Measurements from ENCODE around the gene DNAJB2.
A peak's percentile ranks its signal among the peaks of the same experiment; 100 is the strongest.
"Not testable (repeated sequence)": the region's sequence is repeated elsewhere in the genome, so short reads cannot be mapped to it uniquely, and the experiment has no call there.

Gene DNAJB2

DNA sequence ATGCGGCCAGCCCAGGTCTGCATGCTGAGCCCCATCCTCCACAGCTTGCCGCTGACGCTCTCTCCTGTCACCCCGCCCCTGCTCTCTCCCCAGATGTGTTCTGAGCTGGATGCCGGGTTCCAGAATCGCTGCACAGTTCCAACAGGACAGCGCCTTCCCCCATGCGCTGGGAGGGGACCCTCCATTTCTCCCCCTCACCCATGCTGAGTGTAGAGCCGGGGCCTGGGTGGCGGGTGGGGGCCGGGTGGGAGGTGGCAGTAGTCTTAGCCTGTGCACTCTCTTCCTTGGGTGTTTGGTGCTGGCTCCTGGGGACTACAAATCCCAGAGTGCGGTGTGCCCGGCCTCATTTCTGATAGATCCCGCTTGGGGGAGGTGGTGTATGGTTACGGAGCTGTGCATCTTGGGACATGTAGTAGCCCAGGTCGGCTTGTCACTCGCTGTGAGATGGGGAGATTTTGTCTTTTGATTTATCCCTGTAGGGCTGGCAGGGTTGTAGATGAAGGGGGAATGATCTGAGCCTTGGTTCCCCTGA, 6.8 kb downstream of the DNAJB2 start:
- no peak for DNase-seq

DNA sequence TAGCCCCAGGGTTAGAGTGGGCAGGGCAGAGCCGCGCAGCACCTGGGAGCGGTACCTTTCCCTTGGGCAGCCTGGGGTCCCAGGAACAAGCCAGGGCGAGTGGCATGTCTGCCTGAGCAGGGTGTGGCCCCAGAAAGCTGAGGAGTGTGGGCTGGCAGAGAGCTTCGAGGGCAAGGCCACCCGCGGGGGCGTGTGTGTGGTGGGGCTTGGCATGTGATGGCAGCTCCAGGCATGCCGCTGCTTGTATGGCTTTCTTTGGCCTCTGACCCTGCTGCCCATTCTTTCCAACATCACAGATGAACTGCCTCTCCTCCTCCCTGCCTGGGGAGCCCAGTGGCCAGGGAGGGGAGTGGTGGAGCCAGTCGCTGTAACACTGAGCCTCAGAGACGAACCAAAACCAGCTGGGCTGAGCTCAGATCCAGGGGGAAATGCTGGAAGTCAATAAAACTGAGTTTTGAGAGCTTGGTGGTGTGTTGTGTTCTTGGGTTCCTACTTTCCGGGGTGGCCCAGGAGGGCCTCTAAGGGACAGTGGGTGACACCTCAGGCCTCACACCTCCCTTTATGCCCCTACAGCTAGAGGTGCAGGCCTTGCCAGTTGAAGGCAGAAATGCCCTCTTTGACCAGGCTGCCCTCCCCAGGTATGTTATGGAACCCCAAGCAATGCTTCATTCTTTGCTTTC, 7.4 kb downstream of the DNAJB2 start:
- peak in 1 of 4 experiments; percentile 27 for DNase-seq

- not testable (repeated sequence) for DNase-seq
Observed at GRCh38 chr2:219287116-219287440, 7.9 kb downstream of the DNAJB2 start.

DNA sequence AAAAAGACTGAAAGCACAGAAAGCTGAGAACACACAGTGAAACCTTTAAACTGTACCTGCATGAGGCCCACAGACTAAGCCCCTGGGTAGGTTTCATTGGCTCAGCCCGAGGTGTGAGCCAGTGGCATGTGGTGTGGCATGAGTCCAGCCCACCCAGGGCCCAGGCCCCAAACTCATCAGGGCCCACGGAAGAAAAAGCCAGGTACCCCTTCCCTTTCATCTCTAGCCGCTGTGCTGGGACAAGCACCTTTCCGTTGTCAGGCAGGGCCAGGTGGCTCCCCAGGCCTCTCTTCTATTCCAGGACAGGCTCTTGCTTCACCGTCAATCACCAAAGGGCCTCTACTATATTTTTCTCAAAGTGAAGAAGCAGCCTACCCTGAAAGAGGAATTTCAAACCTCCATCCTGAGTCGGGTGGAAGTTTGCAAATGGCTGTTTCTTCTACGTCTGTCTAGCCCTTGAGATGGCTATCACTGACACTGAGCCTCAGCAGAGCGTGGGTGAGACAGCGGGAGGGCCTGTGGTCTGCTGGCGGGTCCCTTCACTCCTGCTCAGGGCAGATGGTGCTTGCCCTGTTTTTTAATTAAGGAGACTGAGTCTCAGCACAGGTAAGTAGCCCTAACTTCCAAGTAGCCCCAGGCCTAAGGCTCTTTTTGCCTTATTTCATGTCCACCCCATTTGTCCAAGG, 8.6 kb downstream of the DNAJB2 start:
- DNase-seq = no peak

DNA sequence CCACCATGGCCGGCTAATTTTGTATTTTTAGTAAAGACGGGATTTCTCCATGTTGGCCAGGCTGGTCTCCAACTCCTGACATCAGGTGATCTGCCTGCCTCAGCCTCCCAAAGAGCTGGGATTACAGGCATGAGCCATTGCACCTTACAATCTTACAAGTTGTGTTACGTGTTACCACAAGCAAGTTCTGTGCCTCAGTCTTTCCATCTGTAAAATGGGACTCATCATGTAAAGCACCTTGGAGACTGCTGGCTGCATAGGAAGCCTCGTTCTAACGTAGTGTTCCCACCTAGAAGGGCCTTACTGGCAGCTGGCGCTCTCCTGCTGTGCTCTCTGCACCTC, 10.0 kb downstream of the DNAJB2 start:
- DNase-seq = no peak

DNA sequence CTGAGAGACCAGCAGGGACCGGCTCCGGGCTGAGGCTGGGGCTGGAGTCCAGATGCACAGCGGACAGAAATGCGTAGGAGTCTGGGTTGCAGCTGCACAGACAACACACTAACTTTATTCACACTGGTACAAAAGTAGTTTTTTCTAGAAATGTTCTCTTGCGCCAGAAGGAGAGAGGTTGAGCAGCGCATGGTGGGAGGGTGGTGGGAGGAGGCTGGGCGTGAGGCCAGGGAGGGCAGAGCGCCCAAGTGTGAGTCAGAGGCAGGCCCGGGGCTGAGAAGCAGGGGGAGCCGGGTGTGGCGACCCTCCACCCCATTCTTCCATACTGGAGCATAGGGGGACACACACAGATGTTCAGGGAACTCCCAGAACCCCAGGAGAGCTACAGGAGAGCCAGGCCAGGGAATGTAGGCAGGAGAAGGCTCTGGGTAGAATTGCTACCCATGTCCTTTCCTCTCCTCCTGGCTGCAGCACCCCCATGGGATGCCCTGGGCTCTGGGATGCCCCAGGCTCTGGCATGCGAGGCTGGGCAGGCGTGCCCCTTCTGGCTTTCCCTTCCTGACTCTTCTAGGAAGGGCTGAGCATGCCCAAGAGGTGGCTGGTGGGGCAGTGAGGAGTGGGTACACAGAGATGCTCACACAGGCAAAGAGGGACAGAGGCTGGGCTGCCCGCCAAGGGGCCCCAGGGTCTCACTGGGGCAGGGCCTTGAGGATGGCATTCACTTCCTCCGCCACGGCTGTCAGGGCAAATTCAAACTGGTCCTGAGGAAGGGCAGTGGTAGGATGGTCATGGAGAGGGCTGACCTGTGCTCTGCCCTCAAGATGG, 10.6 kb downstream of the DNAJB2 start:
- peak in 3 of 4 experiments; percentile 35 to 59 (median 45) for DNase-seq

DNA sequence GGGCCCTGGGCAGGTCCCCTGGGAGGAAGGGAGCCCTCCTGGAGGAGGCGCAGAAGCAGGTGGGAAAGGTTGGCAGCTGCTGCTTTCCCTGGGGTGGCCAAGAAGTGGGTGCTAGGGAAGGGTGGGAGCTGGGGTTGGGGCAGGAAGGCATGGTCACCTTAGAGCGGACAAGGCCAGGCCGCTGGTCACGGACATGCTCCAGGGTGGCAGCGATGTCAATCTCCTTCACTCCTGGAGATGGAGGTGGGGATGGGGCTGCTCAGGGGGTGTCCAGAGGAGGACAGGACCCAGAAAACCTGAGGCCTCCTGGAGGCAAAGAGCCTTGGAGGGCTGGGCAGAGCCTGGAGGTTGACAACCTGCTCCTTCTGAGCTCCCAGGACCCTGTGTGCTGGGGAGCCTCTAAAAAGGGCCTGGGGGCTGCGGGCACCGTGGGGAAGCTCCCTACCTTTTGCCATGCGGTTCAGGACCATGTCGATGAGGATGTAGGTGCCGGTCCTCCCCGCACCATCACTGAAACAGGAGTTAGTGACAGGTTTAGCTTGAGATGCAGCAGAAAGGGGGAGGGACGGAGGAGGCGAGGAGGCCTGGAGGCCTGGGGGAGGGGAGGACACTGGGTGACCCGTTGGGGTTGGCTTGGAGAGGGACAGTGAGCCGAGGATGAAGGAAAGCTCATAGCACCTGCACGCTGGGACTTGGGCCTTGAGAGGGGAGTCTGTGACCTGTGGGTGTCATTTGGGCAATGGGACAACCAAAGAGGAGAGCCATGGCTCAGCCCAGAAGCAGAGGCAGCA, 11.4 kb downstream of the DNAJB2 start:
- no peak for DNase-seq

DNA sequence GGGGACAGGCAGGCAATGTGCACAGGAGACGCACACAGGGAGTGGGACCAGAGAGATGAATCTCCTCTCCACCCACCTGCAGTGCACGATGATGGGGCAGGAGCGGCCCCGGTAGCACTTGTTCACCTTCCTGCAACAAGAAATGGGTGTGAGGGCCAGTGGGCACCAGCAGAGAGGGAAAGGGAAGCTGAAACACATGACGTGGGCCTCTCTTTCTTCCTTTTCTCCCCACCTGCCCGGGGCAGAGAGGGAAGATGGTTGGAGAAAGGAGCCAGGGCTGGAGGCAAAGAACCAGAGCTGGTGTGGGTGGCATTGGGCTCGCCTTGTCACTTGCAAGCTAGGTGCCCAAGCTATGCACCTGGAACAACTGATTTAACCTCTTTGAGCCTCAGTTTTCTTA, 12.2 kb downstream of the DNAJB2 start:
- no peak for DNase-seq

DNA sequence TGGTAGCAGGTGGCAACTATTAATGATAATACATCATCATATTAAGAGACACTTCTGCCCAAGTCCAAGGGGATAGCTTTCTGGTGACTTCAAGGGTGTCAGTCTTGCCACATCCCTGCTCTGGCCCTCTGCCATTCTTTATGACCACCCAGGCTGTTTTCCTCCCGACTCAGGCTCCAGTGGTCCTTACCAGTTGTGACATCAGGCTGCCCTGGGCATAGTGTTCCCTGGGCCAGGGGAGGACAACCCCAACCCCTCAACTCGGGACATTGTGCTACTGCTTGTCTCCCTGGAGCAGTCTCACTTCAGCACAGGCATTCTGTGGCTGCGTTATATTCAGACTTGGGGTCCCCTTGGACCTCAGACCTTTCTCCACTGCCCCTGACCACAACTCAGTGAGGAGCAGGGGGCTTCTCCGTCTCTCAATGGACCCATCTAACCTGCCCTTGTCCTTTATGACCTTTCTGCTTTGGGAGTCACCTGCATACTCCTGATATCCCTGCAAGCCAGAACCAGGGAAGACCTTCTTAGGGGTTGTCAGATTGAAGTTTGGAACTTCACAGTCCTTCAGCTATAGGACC, 12.8 kb downstream of the DNAJB2 start:
- DNase-seq = no peak

- no peak for DNase-seq
Observed at GRCh38 chr2:219292616-219293015, 13.4 kb downstream of the DNAJB2 start.

GRCh38 chr2:219293736-219294231, 14.6 kb downstream of the DNAJB2 start:
- DNase-seq = no peak

DNA sequence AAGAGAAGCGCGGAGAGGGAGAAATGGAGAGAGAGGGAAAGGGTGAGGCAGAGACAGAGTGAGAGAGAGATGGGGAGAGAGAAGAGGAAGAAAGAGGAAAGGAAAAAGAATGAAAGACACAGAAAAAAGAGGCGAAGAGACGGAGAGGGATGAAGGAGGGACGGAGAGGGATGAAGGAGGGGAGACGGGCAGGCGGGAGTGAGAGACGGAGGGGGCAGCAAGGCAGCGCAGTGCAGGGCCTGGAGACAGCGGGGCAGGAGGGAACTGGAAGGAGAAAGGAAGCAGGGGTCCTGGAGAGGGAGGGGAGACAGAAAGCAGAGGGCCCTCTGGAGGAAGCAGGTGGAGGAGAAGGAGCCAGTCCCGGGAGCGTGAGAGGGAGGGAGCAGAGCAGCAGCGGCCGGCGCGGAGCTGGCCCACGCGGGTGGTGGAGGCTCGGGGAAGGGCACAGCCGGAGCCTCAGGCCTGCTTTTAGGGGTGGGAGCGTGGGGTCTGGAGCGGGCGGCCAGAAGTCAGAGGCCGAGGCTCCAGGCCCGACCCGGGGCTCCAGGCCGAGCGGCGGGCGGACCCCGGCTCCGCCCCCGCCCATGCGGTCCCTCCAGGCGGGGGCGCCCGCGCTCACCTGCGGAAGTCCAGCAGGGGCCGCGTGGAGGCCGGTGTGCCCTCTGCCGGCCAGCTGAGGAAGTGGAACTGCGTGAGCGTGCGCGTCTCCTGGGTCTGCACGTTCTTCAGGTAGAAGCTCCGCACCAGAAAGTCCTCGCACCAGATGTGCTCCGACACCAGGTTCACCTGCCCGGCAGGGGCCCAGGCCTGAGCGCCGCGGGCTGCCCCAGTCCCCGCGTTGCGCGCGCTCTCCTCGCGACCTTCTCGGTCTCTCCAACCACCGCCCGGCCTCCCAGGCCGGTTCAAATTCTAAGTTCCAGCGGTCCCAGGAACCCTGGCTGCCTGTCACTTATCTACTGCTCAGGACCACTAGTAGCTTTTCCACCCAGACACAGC, 15.5 kb downstream of the DNAJB2 start:
- peak; percentile 80 to 94 (median 86) for DNase-seq

DNA sequence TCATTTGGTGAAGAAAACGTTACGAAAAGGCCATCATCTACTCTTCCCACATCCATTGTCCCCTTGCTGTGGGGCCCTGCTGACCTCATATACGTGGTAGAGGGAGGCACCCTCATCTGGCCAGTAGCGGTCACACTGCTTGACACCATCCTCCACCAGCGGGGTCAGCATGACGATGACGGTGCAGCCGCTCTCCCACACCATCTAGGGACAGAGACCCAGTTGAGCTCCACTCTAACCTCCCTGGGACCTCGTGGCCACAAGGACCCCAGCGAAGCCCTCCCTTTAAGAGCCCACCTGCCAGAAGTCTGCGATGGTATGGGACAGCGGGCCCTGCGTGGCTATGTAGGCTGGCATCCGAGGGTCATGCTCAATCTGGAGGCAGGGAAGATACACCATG, 17.0 kb downstream of the DNAJB2 start:
- DNase-seq = no peak

DNA sequence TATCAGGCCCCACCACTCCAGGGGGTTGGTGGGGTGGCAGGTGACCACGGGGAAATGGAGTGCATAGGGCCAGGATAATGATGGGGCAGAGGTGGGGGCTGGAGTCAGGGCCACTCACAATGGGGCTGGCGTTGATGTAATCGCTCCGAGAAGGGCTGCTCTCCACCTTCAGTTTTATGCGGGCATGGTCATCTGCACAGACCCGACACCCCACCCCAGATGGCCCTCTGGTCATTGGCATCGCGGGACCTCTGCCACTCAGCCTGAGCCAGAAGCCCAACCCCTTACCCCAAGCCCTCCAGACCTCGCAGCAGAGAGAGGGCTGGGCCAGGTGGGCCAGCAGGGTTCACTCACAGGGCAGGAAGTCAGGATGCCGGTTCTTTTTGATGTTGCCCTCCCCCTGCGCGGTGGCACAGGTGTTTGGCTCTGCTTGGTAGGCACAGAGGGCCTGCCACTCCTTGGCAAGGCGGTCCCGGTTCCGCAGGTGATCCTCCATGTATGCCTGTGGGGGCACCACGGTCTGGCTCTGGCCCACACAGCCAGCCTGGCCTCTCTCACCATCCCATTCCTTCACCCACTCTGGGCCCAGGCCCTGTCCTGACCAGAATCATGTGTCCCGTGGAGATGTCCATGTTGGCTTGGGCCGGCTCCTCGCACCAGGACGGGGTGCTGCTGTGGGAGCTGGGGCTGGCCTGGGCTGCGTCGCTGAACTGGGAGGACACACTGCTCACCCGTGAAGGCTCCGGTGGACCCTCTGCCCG, 17.6 kb downstream of the DNAJB2 start:
- DNase-seq = no peak

GRCh38 chr2:219297766-219298456, 18.7 kb downstream of the DNAJB2 start:
- peak in 3 of 4 experiments; percentile 17 to 32 (median 30) for DNase-seq

GRCh38 chr2:219298759-219299371, 19.7 kb downstream of the DNAJB2 start:
- DNase-seq = peak; percentile 85 to 92 (median 90)

- DNase-seq = no peak
Observed at GRCh38 chr2:219299372-219299760, 20.2 kb downstream of the DNAJB2 start.

GRCh38 chr2:219300022-219300421, 20.9 kb downstream of the DNAJB2 start:
- DNase-seq = no peak
